ENCODE results near the gene RAB11FIP3.

Gene RAB11FIP3

GRCh38 chr16:569445-570254 lies 144.2 kb downstream of the RAB11FIP3 start, which contains the start of gene PIGQ:
Gene PIGQ (plus strand): TSS chr16:569968. CDS start chr16:574075, 4,107 bp downstream.
- peak; percentile 74 for DNase-seq

Data from CD4-positive, alpha-beta T cell treated with Interleukin-10 for 1 hour (primary cell).